Upper lobe of left lung (tissue), 4 donors: ENCODE data around the gene C3orf20.

Source experiments
- EP300 ChIP-seq, 4 donors: sonication (generic); formaldehyde crosslinking; IDR thresholded peaks; one replicate each; pipeline ENCODE4 v1.5.1; 2017; ENCODE audit warnings: antibody characterized with exemption in 4 of 4, control low read depth in 2 of 4
- POLR2AphosphoS5 ChIP-seq, 2 donors: sonication (generic); formaldehyde crosslinking; IDR thresholded peaks; one replicate each; pipeline ENCODE4 v1.5.1; 2017; ENCODE audit warnings: antibody characterized with exemption in 2 of 2
- TF ChIP-seq, protein P1 (sequence below), 6 experiments: fragments of 450-650 bp in 4 of 6; fragments of 200-600 bp in 2 of 6; sonication (generic) in 2 of 6; IDR thresholded peaks; one replicate each; pipeline ENCODE4 v1.5.1; 2016 to 2019; ENCODE audit warnings: antibody characterized with exemption in 6 of 6

DNA sequence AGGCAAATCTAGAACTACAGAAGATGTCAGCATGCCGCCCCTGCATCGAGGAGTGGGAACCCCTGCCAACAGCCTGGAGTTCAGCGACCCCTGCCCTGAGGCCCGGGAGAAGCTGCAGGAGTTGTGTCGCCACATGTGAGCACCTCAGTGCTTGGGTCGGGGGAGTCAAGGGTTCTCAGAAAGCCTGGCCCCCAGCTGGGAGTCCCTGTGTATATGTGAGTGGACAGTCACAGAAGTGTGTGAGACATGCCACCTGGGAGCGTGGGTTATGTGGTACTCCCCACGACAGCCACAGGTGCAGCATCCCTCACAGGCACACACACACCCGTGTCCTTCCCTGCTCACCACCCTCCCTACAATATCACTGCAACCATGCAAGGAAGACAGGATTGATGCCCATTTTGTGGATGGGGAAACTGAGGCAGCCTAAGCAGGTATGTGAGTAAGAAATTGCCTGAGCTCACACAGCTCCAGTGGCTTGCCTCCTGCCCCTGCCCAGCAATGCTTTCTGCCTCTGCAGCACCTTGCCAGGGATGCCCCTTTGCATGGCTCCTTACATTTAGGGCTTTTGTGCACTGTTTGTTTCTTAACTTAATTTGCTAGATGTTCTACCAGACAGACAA, 28.3 kb downstream of the C3orf20 start:
- TF ChIP-seq, protein P1, sequence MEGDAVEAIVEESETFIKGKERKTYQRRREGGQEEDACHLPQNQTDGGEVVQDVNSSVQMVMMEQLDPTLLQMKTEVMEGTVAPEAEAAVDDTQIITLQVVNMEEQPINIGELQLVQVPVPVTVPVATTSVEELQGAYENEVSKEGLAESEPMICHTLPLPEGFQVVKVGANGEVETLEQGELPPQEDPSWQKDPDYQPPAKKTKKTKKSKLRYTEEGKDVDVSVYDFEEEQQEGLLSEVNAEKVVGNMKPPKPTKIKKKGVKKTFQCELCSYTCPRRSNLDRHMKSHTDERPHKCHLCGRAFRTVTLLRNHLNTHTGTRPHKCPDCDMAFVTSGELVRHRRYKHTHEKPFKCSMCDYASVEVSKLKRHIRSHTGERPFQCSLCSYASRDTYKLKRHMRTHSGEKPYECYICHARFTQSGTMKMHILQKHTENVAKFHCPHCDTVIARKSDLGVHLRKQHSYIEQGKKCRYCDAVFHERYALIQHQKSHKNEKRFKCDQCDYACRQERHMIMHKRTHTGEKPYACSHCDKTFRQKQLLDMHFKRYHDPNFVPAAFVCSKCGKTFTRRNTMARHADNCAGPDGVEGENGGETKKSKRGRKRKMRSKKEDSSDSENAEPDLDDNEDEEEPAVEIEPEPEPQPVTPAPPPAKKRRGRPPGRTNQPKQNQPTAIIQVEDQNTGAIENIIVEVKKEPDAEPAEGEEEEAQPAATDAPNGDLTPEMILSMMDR (IDR thresholded peaks at IDR 0.05) = no peak
- TF ChIP-seq EP300 (IDR thresholded peaks at IDR 0.05) (no peak), POLR2AphosphoS5 (IDR thresholded peaks at IDR 0.05) (no peak)
